SIG-M5 treated with dmso at 0.1 percent for 504 hours (cell line): ENCODE data around the gene CBLN3.

Experiments used
- DNase-seq: peaks from one replicate; lab custom pipeline; 2025; ENCODE audit not compliant: unreplicated experiment; lab: John Stamatoyannopoulos, UW

Gene CBLN3

DNA sequence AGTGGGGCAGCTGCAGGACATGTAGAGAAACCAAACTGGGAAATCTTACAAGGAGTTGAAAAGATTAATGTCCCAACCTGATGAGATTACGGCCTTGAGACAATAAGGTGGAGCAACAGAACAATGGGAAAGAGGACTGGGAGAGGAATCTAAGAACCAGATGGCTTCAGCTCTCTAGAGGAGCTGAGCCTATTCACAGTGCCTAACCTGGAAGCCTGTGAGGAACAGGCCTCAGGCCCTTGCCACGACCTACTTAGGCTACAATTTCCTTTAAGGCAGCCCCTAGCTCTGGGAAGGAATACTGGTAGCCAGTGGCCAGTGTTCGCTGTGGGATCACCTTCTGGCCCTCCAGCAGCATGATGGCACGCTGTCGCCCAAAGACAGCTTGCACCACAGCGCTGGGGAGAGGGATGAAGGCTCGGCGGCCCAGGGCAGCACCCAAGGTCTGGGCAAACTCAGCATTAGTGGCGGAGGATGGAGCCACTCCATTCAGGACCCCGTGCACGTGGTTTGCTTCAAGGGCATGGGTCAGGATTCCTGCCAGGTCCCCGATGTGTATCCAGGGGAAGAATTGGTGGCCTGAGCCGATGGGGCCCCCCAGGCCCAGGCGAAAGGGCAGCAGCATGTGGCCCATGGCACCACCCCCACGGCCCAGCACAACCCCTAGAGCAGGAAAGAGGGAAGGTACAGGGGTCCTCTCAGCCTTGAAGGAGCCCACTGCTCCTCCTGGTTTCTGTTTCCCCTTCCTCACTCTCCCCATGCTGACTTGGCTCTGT is 10.6 kb upstream of the CBLN3 start:
- DNase-seq: no peak

DNA sequence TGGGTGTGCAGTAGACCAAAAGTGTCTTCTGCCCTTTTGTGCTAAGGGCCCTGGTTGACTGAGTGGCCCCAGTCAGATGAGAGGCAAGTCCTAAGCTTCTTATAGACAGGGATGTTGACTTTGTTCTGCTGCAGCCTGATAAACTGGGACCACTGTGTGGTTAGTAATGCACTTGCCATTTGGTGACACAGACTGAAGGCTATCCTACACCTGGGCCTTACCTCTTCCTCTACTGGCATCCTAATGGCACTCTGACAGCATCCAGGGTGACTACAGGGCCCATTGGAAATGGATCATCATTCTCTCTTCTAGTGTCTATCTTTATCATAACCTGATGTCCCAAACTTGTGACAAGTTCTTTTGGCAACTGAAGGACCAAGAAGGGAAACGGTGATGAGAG is 9.8 kb upstream of the CBLN3 start:
- DNase-seq: no peak

GRCh38 chr14:24438223-24439097 is 9.0 kb upstream of the CBLN3 start:
- no peak for DNase-seq

DNA sequence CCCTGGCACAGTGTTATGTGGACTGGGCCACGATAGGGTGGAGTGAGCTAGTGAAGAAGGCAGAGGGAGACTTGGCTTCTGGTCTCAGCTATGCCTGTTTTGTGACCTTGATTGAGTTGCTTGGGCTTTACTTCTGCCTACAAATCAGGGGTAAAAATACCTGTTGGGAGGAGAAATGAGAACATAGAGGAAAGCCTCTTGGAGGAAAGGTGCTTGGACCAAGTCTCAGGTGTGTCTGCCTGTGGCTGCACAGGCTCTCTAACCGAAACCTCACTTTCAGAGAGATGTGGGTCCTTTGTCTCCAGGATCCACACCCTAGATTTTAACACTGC is 8.2 kb upstream of the CBLN3 start:
- DNase-seq: no peak

- no peak for DNase-seq
These were observed 7.7 kb upstream of the CBLN3 start for GRCh38 chr14:24437020-24437735.

DNA sequence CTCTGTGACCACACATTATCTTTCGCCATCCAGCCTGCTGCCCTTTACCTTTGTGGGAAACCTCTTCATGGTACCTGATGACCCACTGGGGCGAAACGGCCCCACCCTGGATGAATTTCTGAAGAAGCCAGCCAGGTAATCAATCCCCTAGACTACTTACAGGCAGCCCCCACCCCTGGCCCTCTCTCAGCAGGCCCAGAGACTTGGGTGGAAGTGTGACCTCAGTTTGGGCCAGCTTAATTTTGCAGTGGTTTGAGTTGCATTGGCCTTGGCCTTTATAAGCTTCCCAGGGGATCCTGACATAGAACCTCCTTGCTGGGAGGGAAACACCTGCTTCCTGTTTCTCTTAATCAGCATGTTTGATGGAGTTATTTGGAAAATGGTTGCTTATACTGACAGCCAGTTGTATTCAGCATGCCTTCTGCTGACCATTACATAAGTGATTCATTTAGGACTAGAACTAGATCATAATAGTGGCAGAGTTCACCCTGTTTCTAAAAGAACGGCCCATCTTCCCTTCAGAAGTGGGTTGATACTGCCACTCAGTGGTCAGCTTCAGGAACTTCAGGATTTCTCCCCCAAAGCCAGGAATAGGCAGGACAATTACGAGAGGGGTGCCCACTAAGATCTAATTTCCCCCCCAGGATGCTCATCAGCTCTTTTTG is 7.0 kb upstream of the CBLN3 start:
- DNase-seq: peak; percentile 75

DNA sequence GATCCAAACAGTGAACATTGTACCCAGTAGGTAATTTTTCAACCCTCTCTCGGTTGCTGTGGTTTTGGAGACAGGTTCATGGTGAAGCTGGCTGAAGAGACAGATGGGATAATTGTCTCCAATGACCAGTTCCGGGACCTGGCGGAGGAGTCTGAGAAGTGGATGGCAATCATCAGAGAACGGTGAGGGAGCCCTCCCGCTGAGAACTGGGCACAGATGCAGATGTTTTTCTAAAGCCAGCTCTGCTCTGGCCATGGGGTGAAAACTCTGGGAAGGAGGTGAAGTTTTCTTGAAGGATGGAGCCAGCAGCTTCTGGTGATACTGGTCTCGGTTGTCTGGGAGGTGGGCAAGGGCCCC is 6.5 kb upstream of the CBLN3 start:
- no peak for DNase-seq

DNA sequence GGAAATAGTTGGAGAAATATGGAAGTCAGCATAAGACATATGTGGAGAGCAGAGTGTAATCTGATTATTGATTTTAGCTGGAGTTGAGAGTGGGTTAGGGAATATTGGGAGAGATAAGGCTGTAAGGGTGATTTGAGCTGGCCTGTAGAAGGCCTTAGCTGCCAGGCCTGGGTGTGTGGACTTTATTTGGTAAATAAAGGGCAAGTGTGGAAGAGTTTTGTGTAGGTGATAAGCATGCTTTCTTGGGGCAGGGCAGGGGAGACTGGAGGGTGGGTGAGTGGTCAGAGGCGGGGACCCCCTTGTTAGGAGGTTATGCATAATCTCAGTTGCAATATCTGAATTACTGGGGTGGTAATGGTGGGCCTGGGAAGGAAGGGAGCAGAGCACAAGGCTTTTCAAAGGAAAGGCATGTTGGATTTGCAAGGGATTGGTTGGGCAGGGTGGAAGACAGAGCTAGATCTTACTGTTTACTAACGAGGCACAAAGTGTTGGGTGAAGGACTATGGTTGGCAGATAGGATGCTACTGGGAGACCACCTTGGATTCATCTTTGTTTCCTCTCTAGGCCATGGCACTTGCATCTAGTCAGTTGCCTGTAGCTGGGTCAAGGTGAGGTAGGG is 5.8 kb upstream of the CBLN3 start:
- DNase-seq: no peak

GRCh38 chr14:24434676-24435075 is 5.2 kb upstream of the CBLN3 start:
- DNase-seq: no peak

- DNase-seq: no peak
These were observed 4.6 kb upstream of the CBLN3 start for GRCh38 chr14:24434036-24434435.

GRCh38 chr14:24432259-24433131 is 3.0 kb upstream of the CBLN3 start:
- DNase-seq: no peak

DNA sequence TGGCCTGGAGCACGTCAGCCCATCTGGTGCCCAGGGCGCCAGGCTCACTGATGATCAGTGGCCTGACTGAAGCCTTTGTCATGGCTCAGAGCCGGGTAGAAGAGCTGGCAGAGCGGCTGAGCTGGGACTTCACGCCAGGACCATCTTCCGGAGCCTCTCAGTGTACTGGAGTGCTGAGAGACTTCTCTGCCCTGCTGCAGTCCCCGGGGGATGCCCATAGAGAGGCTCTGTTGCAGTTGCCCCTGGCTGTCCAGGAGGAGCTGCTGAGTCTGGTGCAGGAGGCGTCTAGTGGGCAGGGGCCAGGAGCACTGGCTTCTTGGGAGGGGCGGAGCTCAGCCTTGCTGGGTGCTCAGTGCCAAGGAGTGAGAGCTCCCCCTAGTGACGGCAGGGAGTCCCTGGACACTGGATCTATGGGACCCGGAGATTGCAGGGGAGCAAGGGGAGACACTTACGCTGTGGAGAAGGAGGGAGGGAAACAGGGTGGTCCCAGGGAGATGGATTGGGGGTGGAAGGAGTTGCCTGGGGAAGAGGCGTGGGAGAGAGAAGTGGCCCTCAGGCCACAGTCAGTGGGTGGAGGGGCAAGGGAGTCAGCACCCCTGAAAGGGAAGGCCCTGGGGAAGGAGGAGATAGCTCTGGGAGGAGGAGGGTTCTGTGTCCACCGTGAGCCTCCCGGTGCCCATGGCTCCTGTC is 2.2 kb upstream of the CBLN3 start:
- peak; percentile 91 for DNase-seq

GRCh38 chr14:24430682-24431568 is 1.5 kb upstream of the CBLN3 start:
- DNase-seq: peak; percentile 34

DNA sequence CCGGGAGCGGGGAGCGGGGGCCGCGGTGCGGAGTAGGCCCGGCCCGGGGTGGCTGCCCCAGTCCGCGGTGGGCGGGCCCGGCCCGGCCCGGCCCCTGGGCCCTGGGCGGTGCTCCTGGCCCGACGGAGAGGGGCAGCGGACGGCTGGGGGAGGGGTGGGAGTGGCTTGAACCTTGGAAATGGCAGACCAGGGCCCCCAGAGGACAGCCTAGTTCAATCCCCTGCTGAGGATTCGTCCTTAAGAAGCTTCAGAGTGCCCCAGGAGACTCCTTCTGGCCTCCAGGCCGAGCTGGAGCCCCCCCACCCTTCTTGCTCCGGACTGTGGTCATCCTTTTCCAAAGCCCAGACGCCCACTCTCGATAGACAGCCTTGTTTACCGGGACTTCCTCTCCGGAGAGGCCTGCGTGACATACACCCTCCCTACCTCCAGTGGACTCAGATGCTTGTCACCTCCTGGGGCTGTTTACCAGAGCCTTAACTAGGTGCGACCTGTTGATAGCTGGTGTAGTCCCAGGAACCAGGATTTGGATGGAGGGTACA is 744 bp upstream of the CBLN3 start:
- DNase-seq: peak; percentile 50

GRCh38 chr14:24428628-24429394 is 657 bp downstream of the CBLN3 start:
- DNase-seq: no peak

DNA sequence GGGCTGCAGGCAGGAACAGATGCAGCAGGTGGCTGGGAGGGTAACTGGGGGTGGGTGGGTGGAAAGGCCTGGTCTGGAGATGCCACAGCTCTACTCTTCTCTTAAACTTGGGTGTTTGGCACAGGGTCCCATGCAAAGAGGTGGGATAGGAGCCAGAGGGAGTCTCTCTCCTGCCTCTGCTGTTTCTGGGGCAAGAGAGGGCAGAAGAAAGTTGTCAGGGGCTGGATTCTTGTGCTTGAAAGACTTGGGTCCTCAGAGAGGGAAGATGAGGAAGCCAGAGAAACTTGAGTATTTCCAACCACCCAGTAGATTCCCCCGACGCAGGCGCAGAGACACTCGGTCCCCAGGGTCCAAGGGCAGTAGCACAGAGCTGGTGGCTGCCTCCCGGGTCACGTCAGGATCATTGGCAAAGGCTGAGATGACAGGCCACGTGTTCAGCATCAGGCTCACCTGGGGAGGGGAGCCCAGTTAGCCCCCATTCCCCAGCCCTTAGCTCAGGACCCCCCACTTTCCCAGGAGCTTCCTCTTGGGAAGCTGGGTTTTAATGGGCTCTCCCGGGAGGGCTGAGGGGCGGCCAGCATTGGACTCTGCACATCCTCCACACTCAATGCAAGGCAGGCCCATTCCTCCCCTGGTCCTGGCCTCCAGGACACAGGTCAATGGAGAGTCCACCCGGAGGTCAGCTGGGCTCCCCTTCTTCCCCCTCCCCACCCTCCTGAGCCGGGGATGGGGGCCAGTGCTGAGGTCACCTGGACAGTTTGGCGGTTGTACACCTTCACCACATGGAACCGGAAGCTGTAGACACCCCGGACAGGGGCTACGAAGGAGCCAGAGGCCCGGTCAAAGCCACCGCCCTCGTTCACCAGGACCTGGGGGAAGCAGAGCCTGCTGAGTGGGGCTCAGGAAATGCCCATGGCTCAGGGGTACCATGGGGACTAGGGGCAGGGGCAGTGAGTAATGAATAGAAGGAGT is 1.6 kb downstream of the CBLN3 start:
- DNase-seq: no peak
